ENCODE results near the gene PRKN. TPM values are rescaled to one million over a fixed set of nuclear protein-coding genes. Genes with fewer than 3 reads are reported as not detected.

Gene PRKN
- total RNA-seq, 2 experiments from 2014 or later: not detected

DNA sequence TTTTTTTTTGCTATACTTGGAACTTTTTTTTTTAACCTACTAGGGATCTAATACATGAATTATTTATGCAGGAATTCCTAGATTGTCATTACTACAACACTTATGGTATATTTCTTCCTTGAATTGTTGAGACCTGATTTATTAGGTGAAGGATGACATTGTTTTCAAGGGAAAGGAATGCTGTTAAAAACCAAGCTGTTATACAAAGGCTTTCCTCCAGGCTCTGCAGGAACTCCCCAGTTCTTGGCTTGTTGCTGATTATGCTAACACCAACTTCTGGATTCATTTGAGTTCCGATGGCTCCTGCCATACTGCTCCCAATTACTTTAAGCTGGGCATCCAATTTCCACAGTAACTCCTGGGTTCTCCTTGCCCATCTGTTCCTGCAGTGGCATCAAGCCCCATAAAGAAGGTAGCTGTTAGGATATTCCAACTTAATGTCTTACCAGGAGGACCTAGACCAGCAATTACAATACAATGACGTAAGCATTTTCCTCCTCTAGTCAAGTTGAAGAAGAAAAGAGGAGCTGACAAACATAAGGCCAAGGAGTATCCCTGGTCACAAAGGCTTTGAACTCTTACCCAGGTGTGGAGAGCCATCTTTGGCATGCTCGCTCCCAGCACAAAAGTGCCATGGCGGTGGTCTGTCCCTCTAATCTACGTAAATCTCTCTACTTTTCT, 1237.8 kb downstream of the PRKN start:
- no peaks in the 10 kb centered on the region for H3K4me1 Mint-ChIP-seq
- H3K27ac Mint-ChIP-seq: no peak overlapping the region
- no peak overlapping the region for H3K4me3 Mint-ChIP-seq
- no peak for ATAC-seq
- H3K27me3 Mint-ChIP-seq: no peaks in the 10 kb centered on the region
- no peaks in the 10 kb centered on the region for H3K36me3 Mint-ChIP-seq
- DNase-seq: no peak
- no peaks in the 10 kb centered on the region for H3K9me3 Mint-ChIP-seq (ENCODE audit: low read depth)
- CTCF ChIA-PET: no interaction called here

DNA sequence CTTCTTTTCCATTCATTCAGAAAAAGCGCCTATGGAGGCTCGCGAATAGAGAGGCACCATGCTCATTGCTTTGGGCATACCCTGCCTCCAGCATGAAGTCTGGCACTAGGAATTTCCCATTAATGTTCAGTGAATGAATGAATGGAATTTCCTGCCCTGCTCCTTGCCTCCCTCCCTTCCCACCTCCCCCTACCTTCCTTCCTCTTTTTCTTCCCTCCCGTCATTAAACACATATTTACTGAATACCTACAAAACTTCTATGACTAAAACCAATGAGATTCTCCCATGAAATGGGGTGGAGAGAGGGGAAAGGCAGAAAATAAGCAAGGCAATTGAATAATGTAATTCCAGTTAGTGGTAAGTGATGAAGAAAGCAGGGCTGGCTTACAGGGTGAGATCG, 1239.9 kb downstream of the PRKN start:
- CTCF ChIA-PET: no interaction called here
- Mint-ChIP-seq H3K9me3 (ENCODE audit: low read depth) (no peaks in the 10 kb centered on the region), H3K27ac (no peak overlapping the region), H3K27me3 (no peaks in the 10 kb centered on the region), H3K4me1 (no peaks in the 10 kb centered on the region), H3K4me3 (no peak overlapping the region), H3K36me3 (no peaks in the 10 kb centered on the region)
- DNase-seq (no peak), ATAC-seq (no peak)

DNA sequence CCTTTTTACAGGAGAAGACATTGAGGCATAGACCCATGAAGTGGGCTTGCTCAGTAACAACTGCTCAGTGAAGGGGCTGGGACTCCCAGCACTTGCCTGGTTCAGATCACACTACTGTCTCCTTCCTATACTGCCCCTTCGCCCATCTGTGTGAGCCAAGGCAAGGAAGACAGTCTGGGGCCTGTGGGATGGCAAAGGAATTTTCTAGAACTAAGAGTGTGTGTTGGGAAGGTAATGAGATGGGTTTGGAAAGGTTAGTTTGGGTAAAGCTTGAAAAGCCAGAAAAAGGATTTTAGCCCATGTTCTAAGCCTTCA, 1240.4 kb downstream of the PRKN start:
- H3K4me3 Mint-ChIP-seq: no peak overlapping the region
- no peak for ATAC-seq
- no peak for DNase-seq
- CTCF ChIA-PET: no interaction called here
- H3K9me3 Mint-ChIP-seq (ENCODE audit: low read depth): no peaks in the 10 kb centered on the region
- H3K27me3 Mint-ChIP-seq: no peaks in the 10 kb centered on the region
- H3K27ac Mint-ChIP-seq: no peak overlapping the region
- H3K4me1 Mint-ChIP-seq: no peaks in the 10 kb centered on the region
- H3K36me3 Mint-ChIP-seq: no peaks in the 10 kb centered on the region

DNA sequence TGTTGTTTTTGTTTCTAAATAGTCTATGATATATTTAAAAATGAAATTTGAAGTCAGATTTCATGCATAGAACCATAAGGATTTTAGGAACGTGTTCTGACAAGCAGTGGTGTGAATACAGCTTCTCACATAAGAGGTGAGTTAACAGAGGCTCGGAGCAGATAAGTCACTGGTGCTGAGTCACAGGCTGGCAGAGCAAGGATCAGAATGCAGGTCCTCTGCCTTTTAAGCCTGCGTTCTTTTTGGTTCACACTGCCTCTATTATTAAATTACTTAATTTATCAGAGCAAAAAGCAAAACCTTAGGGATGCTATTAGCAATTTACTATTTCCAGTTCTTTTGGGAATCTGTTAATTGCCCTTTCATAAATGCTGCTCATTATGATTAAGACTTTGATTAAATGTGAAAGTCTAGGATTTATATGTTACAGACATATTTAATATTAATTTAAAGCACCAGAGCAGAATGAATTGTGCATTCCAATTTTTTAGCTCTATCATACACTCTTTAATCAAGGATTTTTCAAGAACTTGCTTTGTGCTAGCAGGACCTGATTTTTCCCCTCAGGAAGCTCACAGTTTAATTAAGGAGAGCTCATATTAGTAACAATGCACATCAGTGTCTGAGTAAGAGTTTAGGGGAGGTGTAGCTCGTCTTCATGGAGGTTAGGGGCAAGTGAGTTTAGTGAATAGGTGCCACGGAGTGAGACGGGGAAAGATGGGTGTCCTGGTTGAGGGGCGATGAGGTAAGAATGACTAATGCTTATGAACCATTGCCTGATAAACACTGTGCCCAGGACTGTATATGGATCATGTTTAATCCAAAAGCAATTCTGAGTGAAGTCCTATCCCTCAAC, 1241.0 kb downstream of the PRKN start:
- no peak for ATAC-seq
- Mint-ChIP-seq H3K36me3 (no peaks in the 10 kb centered on the region), H3K9me3 (ENCODE audit: low read depth) (no peaks in the 10 kb centered on the region), H3K27ac (no peak overlapping the region), H3K27me3 (no peaks in the 10 kb centered on the region), H3K4me3 (no peak overlapping the region), H3K4me1 (no peaks in the 10 kb centered on the region)
- CTCF ChIA-PET: no interaction called here
- no peak for DNase-seq

DNA sequence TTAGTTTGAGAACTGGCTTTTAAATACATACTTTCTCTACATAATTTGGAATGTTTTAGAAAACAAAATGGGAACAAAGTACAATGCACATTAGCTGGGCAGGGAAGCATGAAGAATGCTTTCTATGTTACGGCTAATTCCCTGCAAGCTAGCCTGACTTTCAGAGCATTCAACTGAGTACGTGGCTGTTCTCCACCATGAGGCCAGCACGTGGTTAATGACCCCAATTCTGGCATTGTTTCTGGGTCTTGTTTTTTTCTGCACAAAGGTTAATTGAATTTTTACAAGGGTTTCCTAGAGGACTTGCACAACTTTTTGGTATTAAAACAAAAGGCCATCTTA, 1245.1 kb downstream of the PRKN start:
- ATAC-seq (no peak), DNase-seq (no peak)
- H3K9me3 Mint-ChIP-seq (ENCODE audit: low read depth): no peaks in the 10 kb centered on the region
- H3K36me3 Mint-ChIP-seq: no peaks in the 10 kb centered on the region
- H3K4me1 Mint-ChIP-seq: no peaks in the 10 kb centered on the region
- CTCF ChIA-PET: no interaction called here
- H3K27ac Mint-ChIP-seq: no peak overlapping the region
- H3K4me3 Mint-ChIP-seq: no peak overlapping the region
- H3K27me3 Mint-ChIP-seq: no peaks in the 10 kb centered on the region

DNA sequence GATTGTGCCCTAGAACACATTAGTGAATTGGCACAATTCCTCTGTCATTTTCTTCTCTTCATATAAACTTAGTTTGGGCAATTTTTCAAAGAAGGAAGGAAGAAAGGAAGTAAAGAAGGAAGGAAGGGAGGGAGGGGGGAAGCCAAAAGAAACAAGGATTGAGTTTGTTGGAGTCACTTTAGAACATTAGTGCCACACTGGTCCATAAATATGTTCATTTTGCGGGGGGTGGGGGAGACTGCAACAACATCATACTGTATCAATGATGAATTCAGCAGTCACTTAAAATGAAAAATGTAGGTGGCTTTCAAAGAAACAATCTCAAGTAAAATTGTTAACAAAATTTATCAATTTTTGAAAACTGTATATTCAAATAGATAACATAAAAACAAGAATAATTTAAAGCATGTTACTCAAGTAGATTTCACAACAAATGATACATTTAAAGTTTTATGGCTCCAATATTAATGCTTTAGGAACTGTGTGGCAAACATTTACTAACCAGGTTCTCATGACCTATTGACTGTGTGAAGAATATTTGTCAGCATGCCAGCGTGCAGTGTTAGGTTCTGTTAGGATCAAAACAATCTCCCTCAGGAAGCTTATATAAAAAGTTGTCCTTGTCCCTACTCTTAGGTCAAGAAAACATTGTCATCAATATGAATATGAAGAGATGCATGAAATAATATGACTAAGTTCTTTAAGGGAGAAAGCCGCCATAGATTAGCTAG, 1245.6 kb downstream of the PRKN start:
- H3K4me3 Mint-ChIP-seq: no peak overlapping the region
- CTCF ChIA-PET: no interaction called here
- no peak overlapping the region for H3K27ac Mint-ChIP-seq
- no peaks in the 10 kb centered on the region for H3K9me3 Mint-ChIP-seq (ENCODE audit: low read depth)
- no peaks in the 10 kb centered on the region for H3K27me3 Mint-ChIP-seq
- H3K36me3 Mint-ChIP-seq: no peaks in the 10 kb centered on the region
- DNase-seq (no peak), ATAC-seq (no peak)
- no peaks in the 10 kb centered on the region for H3K4me1 Mint-ChIP-seq

DNA sequence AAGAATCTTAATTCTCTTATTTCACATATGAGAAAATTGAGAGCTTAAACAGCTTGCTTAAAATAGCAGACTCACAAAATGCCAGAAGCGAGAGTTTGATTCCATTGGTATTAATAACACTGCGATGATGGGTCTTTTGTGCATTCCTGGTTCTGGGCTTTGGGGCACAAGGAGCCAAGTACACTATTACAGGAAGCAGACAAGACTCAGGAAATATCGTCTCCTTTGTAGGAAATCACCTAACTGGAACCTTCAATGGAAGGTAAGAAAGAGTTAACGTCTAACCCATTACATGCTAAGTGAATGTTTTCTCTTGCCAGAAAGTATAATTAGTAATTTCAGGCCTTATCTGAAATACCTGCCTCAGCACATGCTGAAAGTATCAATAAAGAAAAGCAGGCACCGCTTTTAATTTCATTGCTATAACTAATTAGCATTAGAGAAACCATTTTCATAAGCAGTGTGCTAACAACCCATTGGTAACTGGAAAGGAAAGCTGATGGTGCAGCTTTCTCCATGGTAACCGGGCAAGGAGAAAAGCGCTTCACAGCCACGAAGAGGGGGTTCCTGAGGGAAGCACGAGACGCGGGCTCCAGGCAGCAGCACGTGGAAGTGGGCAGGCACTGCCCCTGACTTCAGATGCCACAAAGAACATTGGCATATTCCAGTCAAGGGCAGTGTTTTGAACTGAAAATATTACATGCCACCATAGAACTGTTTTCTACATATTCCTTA, 1247.0 kb downstream of the PRKN start:
- no peaks in the 10 kb centered on the region for H3K9me3 Mint-ChIP-seq (ENCODE audit: low read depth)
- H3K27me3 Mint-ChIP-seq: no peaks in the 10 kb centered on the region
- H3K4me3 Mint-ChIP-seq: no peak overlapping the region
- CTCF ChIA-PET: no interaction called here
- no peaks in the 10 kb centered on the region for H3K36me3 Mint-ChIP-seq
- no peaks in the 10 kb centered on the region for H3K4me1 Mint-ChIP-seq
- ATAC-seq: no peak
- no peak overlapping the region for H3K27ac Mint-ChIP-seq
- DNase-seq: no peak

DNA sequence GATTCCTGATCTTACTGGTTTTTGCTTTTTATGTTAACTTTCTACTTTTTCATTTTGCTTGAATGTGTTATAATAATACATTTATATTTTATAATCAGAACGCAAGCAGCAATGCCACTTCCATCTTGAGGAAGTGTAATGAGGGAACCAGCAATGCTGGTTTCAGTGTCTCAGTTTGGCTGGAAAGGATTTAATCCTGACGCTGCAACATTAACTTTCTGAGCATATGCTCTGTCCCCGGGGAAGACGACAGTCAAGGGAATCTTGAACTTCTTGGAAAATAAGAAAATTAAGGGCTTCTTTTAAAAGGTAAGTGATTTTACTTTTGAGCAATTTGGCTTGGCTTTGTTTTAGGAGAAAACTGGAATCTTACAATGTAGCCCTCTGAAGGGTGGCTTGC, 1248.2 kb downstream of the PRKN start:
- no peak overlapping the region for H3K27ac Mint-ChIP-seq
- H3K36me3 Mint-ChIP-seq: no peaks in the 10 kb centered on the region

DNA sequence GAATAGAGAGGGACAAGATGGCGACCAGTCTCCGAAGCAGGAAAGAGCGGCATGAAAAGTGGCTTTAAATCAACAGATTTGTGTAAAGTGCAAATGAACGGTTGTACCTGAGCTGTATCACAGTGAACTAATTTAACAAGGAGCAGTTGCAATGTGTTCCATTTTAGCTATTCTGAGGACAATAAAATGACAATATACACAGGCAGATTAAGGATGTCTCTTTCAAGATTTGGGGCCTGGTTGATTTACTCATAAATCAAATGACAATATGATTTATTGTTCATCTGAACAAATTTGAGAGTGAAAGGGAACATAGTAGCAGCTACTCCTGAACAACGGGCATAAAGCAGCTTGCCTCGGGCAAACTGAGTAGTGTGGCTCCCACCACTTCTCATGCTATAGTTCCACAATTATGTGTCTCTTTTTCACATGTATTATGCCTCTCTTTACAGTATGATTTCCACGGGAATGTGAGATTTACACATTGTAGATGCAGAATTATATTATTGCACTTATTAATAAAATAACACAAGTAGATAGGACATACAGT, 1249.6 kb downstream of the PRKN start:
- CTCF ChIA-PET: interaction anchor here (1.9 kb wide), 1 partner anchor 60 kb away, joined by 4 read pairs; no protein-coding TSS in a partner anchor

More for the DNA sequence above, 1248.2 kb downstream of the PRKN start:
- Mint-ChIP-seq H3K4me3 (no peak overlapping the region), H3K4me1 (no peaks in the 10 kb centered on the region), H3K9me3 (ENCODE audit: low read depth) (no peaks in the 10 kb centered on the region), H3K27me3 (no peaks in the 10 kb centered on the region)
- no peak for ATAC-seq
- CTCF ChIA-PET: interaction anchor here (1.9 kb wide), 1 partner anchor 61 kb away, joined by 4 read pairs; no protein-coding TSS in a partner anchor
- DNase-seq: no peak

DNA sequence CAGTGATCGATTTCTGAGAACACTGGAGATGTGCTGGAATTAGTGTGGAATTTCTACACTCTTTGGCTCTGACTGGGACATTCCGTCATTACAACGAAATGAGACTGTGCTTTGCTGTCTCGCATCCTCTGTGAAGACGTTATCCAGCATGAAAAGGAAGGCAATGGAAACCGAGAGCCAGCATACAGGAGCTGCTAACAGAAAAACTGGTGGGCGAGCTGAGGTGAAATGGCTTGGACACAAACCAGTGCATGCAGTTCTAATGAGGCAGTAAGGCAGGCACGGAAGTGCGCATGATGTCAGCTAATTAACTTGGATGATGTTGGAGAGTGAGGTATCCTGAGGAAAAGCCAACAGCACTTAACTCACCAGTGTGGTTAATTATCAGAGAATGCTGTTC, 1250.9 kb downstream of the PRKN start:
- no peak for DNase-seq
- no peaks in the 10 kb centered on the region for H3K4me1 Mint-ChIP-seq
- no peak overlapping the region for H3K4me3 Mint-ChIP-seq
- ATAC-seq: no peak
- H3K27me3 Mint-ChIP-seq: peaks cover 5% of the 10 kb centered on the region
- CTCF ChIA-PET: interaction anchor here (1.1 kb wide), 1 partner anchor 59 kb away, joined by 3 read pairs; no protein-coding TSS in a partner anchor
- H3K36me3 Mint-ChIP-seq: no peaks in the 10 kb centered on the region
- no peaks in the 10 kb centered on the region for H3K9me3 Mint-ChIP-seq (ENCODE audit: low read depth)
- no peak overlapping the region for H3K27ac Mint-ChIP-seq

More for the DNA sequence above, 1249.6 kb downstream of the PRKN start:
- no peaks in the 10 kb centered on the region for H3K27me3 Mint-ChIP-seq
- H3K4me3 Mint-ChIP-seq: no peak overlapping the region
- no peak for DNase-seq
- no peaks in the 10 kb centered on the region for H3K36me3 Mint-ChIP-seq
- no peak for ATAC-seq
- no peaks in the 10 kb centered on the region for H3K9me3 Mint-ChIP-seq (ENCODE audit: low read depth)
- no peak overlapping the region for H3K27ac Mint-ChIP-seq
- H3K4me1 Mint-ChIP-seq: no peaks in the 10 kb centered on the region

DNA sequence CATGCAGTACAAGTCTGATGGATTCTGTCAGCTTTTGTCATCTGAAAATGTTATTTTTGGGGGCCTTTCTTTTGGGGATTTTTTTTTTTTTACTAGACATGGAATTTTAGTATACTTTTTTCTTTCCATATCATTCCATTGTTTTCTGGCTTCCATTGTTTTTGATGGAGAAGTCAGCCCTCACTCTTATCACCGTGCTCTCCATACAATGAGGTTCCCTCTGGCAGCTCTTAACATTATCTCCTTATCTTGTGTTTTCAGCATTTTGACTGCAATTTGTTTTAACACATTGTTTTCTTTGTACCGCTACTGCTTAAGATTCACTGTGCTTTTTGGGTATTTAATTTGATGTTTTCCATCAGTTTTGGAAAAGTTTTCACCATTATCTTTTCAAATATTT, 1262.2 kb downstream of the PRKN start:
- H3K9me3 Mint-ChIP-seq (ENCODE audit: low read depth): no peaks in the 10 kb centered on the region

DNA sequence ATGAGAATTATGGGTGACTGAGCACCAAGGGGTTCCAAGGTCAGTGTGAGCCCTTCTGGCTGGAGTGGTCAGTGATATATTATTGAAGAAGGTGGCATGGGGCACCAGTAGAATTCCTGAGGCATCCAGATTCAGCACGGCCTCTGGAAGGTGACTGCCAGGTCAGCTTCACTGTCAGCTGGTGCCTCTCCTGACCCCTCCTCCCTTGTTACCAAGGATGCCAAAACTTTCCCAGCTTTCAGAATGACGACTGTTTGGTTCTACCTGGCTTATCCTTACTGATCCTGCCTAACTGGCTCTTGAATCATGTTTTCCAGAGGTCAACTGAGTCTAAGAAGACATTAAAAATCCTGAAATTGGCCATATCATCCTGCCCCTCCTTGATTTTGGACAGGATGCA, 1264.5 kb downstream of the PRKN start:
- no peak overlapping the region for H3K27ac Mint-ChIP-seq
- CTCF ChIA-PET: interaction anchor here (3.1 kb wide), 1 partner anchor 45 kb away, joined by 7 read pairs; no protein-coding TSS in a partner anchor
- ATAC-seq: no peak

More for the DNA sequence above, 1262.2 kb downstream of the PRKN start:
- Mint-ChIP-seq H3K4me3 (no peak overlapping the region), H3K27ac (no peak overlapping the region), H3K27me3 (peaks cover 8% of the 10 kb centered on the region), H3K4me1 (no peaks in the 10 kb centered on the region), H3K36me3 (no peaks in the 10 kb centered on the region)
- DNase-seq: no peak
- CTCF ChIA-PET: interaction anchor here (3.1 kb wide), 1 partner anchor 47 kb away, joined by 7 read pairs; no protein-coding TSS in a partner anchor
- ATAC-seq: no peak

DNA sequence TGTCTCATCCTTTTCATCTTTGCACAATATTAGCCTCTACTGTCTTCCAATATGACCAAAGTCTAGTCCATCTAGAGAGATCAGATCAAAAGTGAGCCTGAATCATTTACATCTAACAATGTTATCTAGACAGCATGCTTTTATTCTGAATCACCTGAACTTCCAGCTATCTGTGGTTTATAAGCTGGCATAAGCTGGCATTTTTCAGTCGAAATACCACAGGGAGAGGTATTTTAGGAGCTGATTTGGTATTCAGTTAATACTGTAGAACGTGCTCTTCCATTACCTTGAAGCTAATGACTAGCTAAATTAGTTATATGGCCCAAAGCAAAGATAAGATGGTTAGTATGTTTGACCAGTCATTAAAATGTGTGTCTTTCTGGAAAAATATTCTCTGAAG, 1265.4 kb downstream of the PRKN start:
- no peak overlapping the region for H3K27ac Mint-ChIP-seq
- no peaks in the 10 kb centered on the region for H3K36me3 Mint-ChIP-seq
- peaks cover 24% of the 10 kb centered on the region for H3K4me1 Mint-ChIP-seq
- CTCF ChIA-PET: interaction anchor here (0.9 to 3.1 kb wide), 2 partner anchors 44 kb away, joined by 3 to 7 read pairs; no protein-coding TSS in a partner anchor
- DNase-seq (no peak), ATAC-seq (no peak)
- no peaks in the 10 kb centered on the region for H3K9me3 Mint-ChIP-seq (ENCODE audit: low read depth)
- H3K4me3 Mint-ChIP-seq: no peak overlapping the region
- H3K27me3 Mint-ChIP-seq: peaks cover 8% of the 10 kb centered on the region

More for the DNA sequence above, 1264.5 kb downstream of the PRKN start:
- Mint-ChIP-seq H3K36me3 (no peaks in the 10 kb centered on the region), H3K4me1 (peaks cover 16% of the 10 kb centered on the region), H3K27me3 (peaks cover 5% of the 10 kb centered on the region), H3K9me3 (ENCODE audit: low read depth) (no peaks in the 10 kb centered on the region), H3K4me3 (no peak overlapping the region)
- DNase-seq: no peak
